K562 (cell line): ENCODE data around the gene IL9. TPM values are rescaled to one million over a fixed set of nuclear protein-coding genes. Genes with fewer than 3 reads are reported as not detected.
A peak's percentile ranks its signal among the peaks of the same experiment; 100 is the strongest.

ENCODE experiments used
- ATAC-seq: fragments of 200-7000 bp; cut with Tn5 transposase; 3 replicates; pipeline ENCODE4 v1.9.1; 2020; ENCODE audit warnings: moderate library complexity
- BruUV-seq: library from RNA; stranded (reverse); fragments of 400-500 nt; replicated peaks from 2 replicates; lab custom pipeline; 2021; lab: Mats Ljungman, UMichigan
- CTCF ChIA-PET: fragments of 300-600 bp; formaldehyde crosslinking; extraction: SDS; loops from one replicate; lab custom pipeline; 2021; ENCODE audit warnings: low intra/inter-chr PET ratio; lab: Yijun Ruan, JAX
- POLR2A ChIA-PET: fragments of 300-600, 350-650 bp; sonication (Branson Sonifier 250); formaldehyde crosslinking; extraction: SDS; loops from one replicate; lab custom pipeline; 2021; ENCODE audit warnings: antibody characterized with exemption, inconsistent platforms; lab: Yijun Ruan, JAX
- DNase-seq, 4 experiments: peaks; one replicate each; pipeline versions ENCODE4 v3.0.0 to v3.0.0-alpha.2; 2011 to 2018; ENCODE audit warnings: low spot score in 3 of 4, mixed read lengths in 3 of 4; ENCODE audit errors: extremely low read depth in 1 of 4
- FAIRE-seq: peaks from 2 replicates; lab custom pipeline; 2011; peaks lifted over from hg19 to GRCh38; lab: Jason Lieb, UNC
- H2AFZ ChIP-seq: 2 replicates; pipeline ENCODE4 v1.6.0; 2011; ENCODE audit warnings: low read depth, low read length, control low read depth, inconsistent platforms
- H3K27ac ChIP-seq: fragments of 200-600 bp; 3 replicates; pipeline ENCODE4 v1.8.0; 2011; ENCODE audit warnings: low read depth, mild to moderate bottlenecking, control low read depth, inconsistent platforms, low read length, moderate library complexity, mixed read lengths; ENCODE audit errors: extremely low read depth
- H3K27me3 ChIP-seq, 2 experiments: fragments of 300-600 bp in 1 of 2; 2 replicates in 1 of 2; 3 replicates in 1 of 2; pipeline versions ENCODE4 v1.6.0 to v1.8.0; 2011; ENCODE audit warnings: inconsistent platforms in 2 of 2, low read length in 2 of 2, mild to moderate bottlenecking in 1 of 2, mixed read lengths in 1 of 2, moderate library complexity in 1 of 2; ENCODE audit not compliant: control insufficient read depth in 2 of 2, insufficient read depth in 2 of 2
- H3K36me3 ChIP-seq: fragments of 300-600 bp; 3 replicates; pipeline ENCODE4 v1.8.0; 2011; ENCODE audit warnings: mild to moderate bottlenecking, low read length, inconsistent platforms; ENCODE audit not compliant: control insufficient read depth, insufficient read depth
- H3K4me1 ChIP-seq, 2 experiments: fragments of 200-600 bp in 1 of 2; replicated peaks in 1 of 2; 2 replicates in 1 of 2; 3 replicates in 1 of 2; pipeline versions ENCODE4 v1.5.1 to v1.8.0; 2011; ENCODE audit warnings: inconsistent platforms in 2 of 2, low read length in 2 of 2, mild to moderate bottlenecking in 1 of 2, mixed read lengths in 1 of 2, moderate library complexity in 1 of 2; ENCODE audit not compliant: control insufficient read depth in 2 of 2, insufficient read depth in 2 of 2
- H3K4me2 ChIP-seq: 2 replicates; pipeline ENCODE4 v1.6.1; 2011; ENCODE audit warnings: low read length, control low read depth, inconsistent platforms, mixed read lengths; ENCODE audit not compliant: insufficient read depth
- H3K4me3 ChIP-seq: fragments of 200-600 bp; sonication (generic), shearing (Covaris generic); 2 replicates; pipeline ENCODE4 v1.5.1; 2016; ENCODE audit warnings: control low read depth, inconsistent platforms
- H3K79me2 ChIP-seq: fragments of 200-600 bp; 3 replicates; pipeline ENCODE4 v1.8.0; 2011; ENCODE audit warnings: low read length, inconsistent platforms; ENCODE audit not compliant: control insufficient read depth, insufficient read depth
- H3K9ac ChIP-seq, 2 experiments: 2 replicates each; pipeline versions ENCODE4 v1.6.0 to v1.6.1; 2011; ENCODE audit warnings: low read depth in 2 of 2, low read length in 2 of 2, control low read depth in 1 of 2, inconsistent platforms in 1 of 2, mild to moderate bottlenecking in 1 of 2, mixed read lengths in 1 of 2; ENCODE audit not compliant: insufficient read depth in 1 of 2
- H3K9me1 ChIP-seq: one replicate; pipeline ENCODE4 v1.6.0; 2011; ENCODE audit warnings: inconsistent platforms, mild to moderate bottlenecking, low read length, moderate library complexity; ENCODE audit not compliant: control insufficient read depth, insufficient read depth
- H3K9me3 ChIP-seq: replicated peaks from 2 replicates; pipeline ENCODE4 v1.5.1; 2011; ENCODE audit warnings: low read depth, low read length, inconsistent platforms; ENCODE audit not compliant: control insufficient read depth, insufficient read depth
- H4K20me1 ChIP-seq: replicated peaks from 2 replicates; pipeline ENCODE4 v1.6.1; 2011; ENCODE audit warnings: low read length, inconsistent platforms, mixed read lengths; ENCODE audit not compliant: control insufficient read depth, insufficient read depth
- ATF7 ChIP-seq: fragments of 450-650 bp; IDR thresholded peaks from 2 replicates; pipeline ENCODE4 v1.7.1; 2014; ENCODE audit warnings: mild to moderate bottlenecking, moderate library complexity
- FOXJ2 ChIP-seq: fragments of 200-800 bp; sonication (Bioruptor generic); IDR thresholded peaks from 2 replicates; pipeline ENCODE4 v1.6.1; 2016; ENCODE audit warnings: missing genetic modification characterization, missing compliant biosample characterization
- HNRNPLL ChIP-seq: fragments of 200-400 bp; formaldehyde crosslinking; IDR thresholded peaks from 2 replicates; pipeline ENCODE4 v1.6.1; 2017; ENCODE audit warnings: low read length, low read depth, mild to moderate bottlenecking; ENCODE audit not compliant: poor library complexity, severe bottlenecking
- NR3C1 ChIP-seq: sonication (generic); formaldehyde crosslinking; IDR thresholded peaks from 2 replicates; pipeline ENCODE4 v1.8.1; 2022; ENCODE audit warnings: missing genetic modification reagents
- REST ChIP-seq, 2 experiments: fragments of 450-650 bp; formaldehyde crosslinking in 1 of 2; IDR thresholded peaks; 2 replicates each; pipeline versions ENCODE4 v1.4.0 to v1.6.1; 2014 to 2020; ENCODE audit warnings: mild to moderate bottlenecking in 2 of 2, borderline replicate concordance in 1 of 2, low read depth in 1 of 2
- ZNF212 ChIP-seq: fragments of 450-650 bp; formaldehyde crosslinking; IDR thresholded peaks from 2 replicates; pipeline ENCODE4 v1.4.0; 2020; ENCODE audit warnings: mild to moderate bottlenecking
- WGBS: fragments of 100-300 bp; shearing (Covaris generic); methylation state at CpG from one replicate; pipeline ENCODE4 v1.1.6; 2016; ENCODE audit warnings: low coverage, mixed read lengths; ENCODE audit not compliant: insufficient coverage; ENCODE audit errors: missing lambda C conversion rate; 5-methylcytosine and 5-hydroxymethylcytosine counted together
- in situ Hi-C: fragments of 300-500 bp; cut with MboI; formaldehyde crosslinking; loops from 4 replicates; pipeline ENCODE4 v1.15.0; 2018; ENCODE audit warnings: inconsistent platforms, mixed read lengths
- intact Hi-C: fragments of 100-400 bp; cut with micrococcal nuclease; formaldehyde crosslinking; loops from 2 replicates; pipeline ENCODE4 v1.14.2; 2022
- polyA plus RNA-seq, 8 experiments: library from polyadenylated mRNA; depleted of rRNA in 4 of 8; stranded (reverse) in 5 of 8; unstranded in 3 of 8; fragments of >200 nt; fragmentation: Nextera tagmentation in 2 of 8; fragmentation: Illumina TruSeq in 1 of 8; extraction: Ambion mirVana in 2 of 8; extraction: Trizol in 1 of 8; gene quantifications; 2 replicates each; pipeline versions ENCODE4 v1.2.1 to v1.2.3, GENCODE V29; 2011 to 2014; ENCODE audit warnings: inconsistent platforms in 1 of 8, missing spikeins in 1 of 8
- total RNA-seq, 7 experiments: library from RNA; depleted of rRNA in 6 of 7; stranded (reverse); fragments of >200 nt in 6 of 7; fragmentation: Illumina TruSeq in 2 of 7; extraction: Trizol in 2 of 7; gene quantifications; 2 replicates each; pipeline versions ENCODE4 v1.2.1 to v1.2.3, GENCODE V29; 2011 to 2021; ENCODE audit warnings: low replicate concordance in 1 of 7

Gene IL9
- total and polyA plus RNA-seq, 9 of the 15 experiments (the other 6 are each of a cell fraction or from before 2014, with no cell fraction given): not detected

GRCh38 chr5:135843571-135844337 lies 51.9 kb downstream of the IL9 start:
- Histone ChIP-seq H3K9ac (no peak overlapping the region; a peak in 1 of 4 replicates), H3K27ac (no peak overlapping the region)
- intact Hi-C loops: no loop called here
- no peak for TF ChIP-seq FOXJ2 (tag)
- TF ChIP-seq HNRNPLL: peak; percentile 79
- TF ChIP-seq, all 486 proteins: peak for 1
- no peaks in the 10 kb centered on the region for H3K79me2 ChIP-seq
- ATAC-seq: no peak
- H3K4me1 ChIP-seq: no peaks in the 10 kb centered on the region
- H3K4me2 ChIP-seq: no peak overlapping the region
- H3K4me3 ChIP-seq: no peak overlapping the region
- H2AFZ ChIP-seq: no peak overlapping the region
- H3K9me3 ChIP-seq: no peaks in the 10 kb centered on the region
- no peak for DNase-seq
- ChIA-PET CTCF (no interaction called here), POLR2A (no interaction called here)
- in situ Hi-C loops: no loop called here
- no peaks in the 10 kb centered on the region for H3K36me3 ChIP-seq
- H4K20me1 ChIP-seq: no peaks in the 10 kb centered on the region
- BruUV-seq: no TSS peak
- no peak for FAIRE-seq
- H3K9me1 ChIP-seq: no peaks in the 10 kb centered on the region
- no peaks in the 10 kb centered on the region; a peak in 1 of 5 replicates for H3K27me3 ChIP-seq
- 0% methylated on average over 6 of the region's 6 CpGs for WGBS

- ChIA-PET CTCF (no interaction called here), POLR2A (no interaction called here)
- no peak overlapping the region for H3K4me2 ChIP-seq
- H2AFZ ChIP-seq: no peak overlapping the region
- no peak overlapping the region for H3K27ac ChIP-seq
- WGBS: 0% methylated on average over 4 of the region's 4 CpGs
- no peaks in the 10 kb centered on the region for H4K20me1 ChIP-seq
- no peaks in the 10 kb centered on the region for H3K36me3 ChIP-seq
- no peaks in the 10 kb centered on the region for H3K79me2 ChIP-seq
- DNase-seq (no peak), ATAC-seq (no peak), FAIRE-seq (no peak)
- no peaks in the 10 kb centered on the region for H3K4me1 ChIP-seq
- in situ Hi-C loops (no loop called here), intact Hi-C loops (no loop called here)
- no peaks in the 10 kb centered on the region for H3K9me1 ChIP-seq
- no peak overlapping the region for H3K9ac ChIP-seq
- H3K27me3 ChIP-seq: no peaks in the 10 kb centered on the region; a peak in 1 of 5 replicates
- H3K9me3 ChIP-seq: no peaks in the 10 kb centered on the region
- H3K4me3 ChIP-seq: no peak overlapping the region
- BruUV-seq: no TSS peak
- TF ChIP-seq ZNF212 (no peak), NR3C1 (CRISPR knock-in tag) (no peak), ATF7 (no peak), REST (IDR thresholded peaks at IDR 0.05; ENCODE audit: borderline replicate concordance) (no peak), REST (CRISPR knock-in tag; IDR thresholded peaks at IDR 0.05; ENCODE audit: low read depth) (no peak)
These were observed 52.9 kb downstream of the IL9 start for GRCh38 chr5:135842737-135843136.
